ENCODE data around the gene PARD6A.

PARD6A gene

GRCh38 chr16:67660564-67661028 lies at the start of gene PARD6A:
Gene PARD6A, plus strand, starts transcription at chr16:67660960. Its CDS starts 79 bp downstream, at chr16:67661039.
- TF ChIP-seq CTCF (IDR thresholded peaks at IDR 0.05; ENCODE audit: borderline replicate concordance, control extremely low read depth, extremely low read depth, insufficient read depth, missing control alignments): no peak
- in situ Hi-C loops (cut with MboI; ENCODE audit: low sequenced_read_pairs, unreplicated experiment): no loop called here
- DNase-seq (ENCODE audit: low spot score): peak; percentile 100

DNA sequence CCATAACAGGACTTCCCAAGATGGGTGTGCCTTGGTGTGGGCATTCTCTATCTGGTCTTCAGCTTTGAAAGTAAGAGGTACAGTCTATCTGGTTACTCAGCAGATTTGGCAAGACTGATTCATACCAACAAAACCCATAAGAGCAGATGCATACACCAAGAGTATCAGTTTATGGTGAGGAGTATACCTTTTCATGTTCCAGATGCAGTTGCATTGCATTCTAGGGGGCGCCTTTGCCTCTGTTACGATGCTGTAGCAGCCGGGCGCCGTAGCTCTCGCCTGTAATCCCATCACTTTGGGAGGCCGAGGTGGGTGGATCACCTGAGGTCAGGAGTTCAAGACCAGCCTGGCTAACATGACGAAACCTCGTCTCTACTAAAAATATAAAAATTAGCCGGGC lies 47.0 kb upstream of the PARD6A start:
- DNase-seq (ENCODE audit: low spot score): no peak
- in situ Hi-C loops (cut with MboI; ENCODE audit: low sequenced_read_pairs, unreplicated experiment): no loop called here
- no peak for TF ChIP-seq CTCF (IDR thresholded peaks at IDR 0.05; ENCODE audit: borderline replicate concordance, control extremely low read depth, extremely low read depth, insufficient read depth, missing control alignments)

DNA sequence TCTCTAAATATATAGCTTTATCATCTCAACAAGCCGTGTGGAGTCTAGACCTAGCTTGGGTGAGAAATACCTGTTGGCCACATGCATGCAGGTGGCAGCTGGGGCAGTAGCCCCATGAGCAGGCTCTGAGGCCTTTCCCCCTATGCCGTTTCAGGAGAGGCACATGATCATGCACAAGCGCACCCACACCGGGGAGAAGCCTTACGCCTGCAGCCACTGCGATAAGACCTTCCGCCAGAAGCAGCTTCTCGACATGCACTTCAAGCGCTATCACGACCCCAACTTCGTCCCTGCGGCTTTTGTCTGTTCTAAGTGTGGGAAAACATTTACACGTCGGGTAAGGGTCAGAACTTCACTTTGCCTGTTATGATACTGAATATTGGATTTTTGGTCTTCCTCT lies 32.5 kb upstream of the PARD6A start:
- in situ Hi-C loops (cut with MboI; ENCODE audit: low sequenced_read_pairs, unreplicated experiment): no loop called here
- TF ChIP-seq CTCF (IDR thresholded peaks at IDR 0.05; ENCODE audit: borderline replicate concordance, control extremely low read depth, extremely low read depth, insufficient read depth, missing control alignments): no peak
- no peak for DNase-seq (ENCODE audit: low spot score)

DNA sequence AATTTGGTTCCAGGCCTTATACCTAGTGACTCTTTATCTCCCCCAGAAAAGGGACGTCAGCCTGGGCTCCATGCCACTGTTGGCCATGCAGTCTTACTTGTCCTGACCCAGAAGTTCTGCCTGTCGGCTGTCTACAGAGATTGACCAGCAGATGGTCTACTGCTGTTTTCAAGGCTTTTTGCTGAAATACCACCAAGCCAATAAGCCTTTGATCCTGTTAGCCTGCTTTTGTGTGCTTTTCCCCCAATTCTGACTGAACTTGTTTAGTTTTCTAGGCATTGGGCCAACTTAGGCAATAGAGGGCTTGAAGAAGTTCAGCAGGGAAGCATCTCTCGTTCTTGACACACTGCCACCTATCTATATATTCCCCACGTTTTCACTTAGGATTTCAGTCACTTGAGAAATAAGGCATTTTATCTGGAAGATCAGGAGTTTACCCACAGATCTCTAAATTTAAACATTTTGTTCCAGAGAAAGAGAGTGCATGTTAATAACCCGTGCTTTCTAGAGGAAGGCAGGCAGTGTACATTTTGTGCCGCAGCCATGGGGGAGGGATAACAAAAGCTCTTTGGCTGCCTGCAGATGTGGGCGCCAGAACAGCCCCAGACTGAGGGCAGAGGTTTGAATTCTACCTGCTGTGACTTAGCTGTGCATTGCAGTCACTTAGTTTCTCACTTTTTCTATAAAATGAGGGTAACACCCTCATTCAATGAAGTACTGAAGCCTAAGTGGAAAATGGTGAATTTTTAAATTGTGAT lies 28.2 kb upstream of the PARD6A start:
- TF ChIP-seq CTCF (IDR thresholded peaks at IDR 0.05; ENCODE audit: borderline replicate concordance, control extremely low read depth, extremely low read depth, insufficient read depth, missing control alignments): no peak
- DNase-seq (ENCODE audit: low spot score): no peak
- in situ Hi-C loops (cut with MboI; ENCODE audit: low sequenced_read_pairs, unreplicated experiment): no loop called here

GRCh38 chr16:67636713-67637112 lies 24.0 kb upstream of the PARD6A start:
- in situ Hi-C loops (cut with MboI; ENCODE audit: low sequenced_read_pairs, unreplicated experiment): no loop called here
- no peak for TF ChIP-seq CTCF (IDR thresholded peaks at IDR 0.05; ENCODE audit: borderline replicate concordance, control extremely low read depth, extremely low read depth, insufficient read depth, missing control alignments)
- DNase-seq (ENCODE audit: low spot score): no peak

GRCh38 chr16:67637625-67638024 lies 23.1 kb upstream of the PARD6A start:
- DNase-seq (ENCODE audit: low spot score): no peak
- in situ Hi-C loops (cut with MboI; ENCODE audit: low sequenced_read_pairs, unreplicated experiment): no loop called here
- no peak for TF ChIP-seq CTCF (IDR thresholded peaks at IDR 0.05; ENCODE audit: borderline replicate concordance, control extremely low read depth, extremely low read depth, insufficient read depth, missing control alignments)
